ENCODE results near the gene PDLIM1.
"Not testable (repeated sequence)": the region's sequence is repeated elsewhere in the genome, so short reads cannot be mapped to it uniquely, and the experiment has no call there.

The PDLIM1 gene

GRCh38 chr10:95209509-95210127 is 81.2 kb downstream of the PDLIM1 start:
- Histone ChIP-seq H3K36me3 (ENCODE audit: insufficient read depth, low read length) (no peaks in the 10 kb centered on the region), H4K20me1 (ENCODE audit: insufficient read depth, low read length, poor library complexity, severe bottlenecking) (no peaks in the 10 kb centered on the region), H3F3A (ENCODE audit: low read depth) (no peaks in the 10 kb centered on the region), H3K27me3 (ENCODE audit: insufficient read depth, low read length, poor library complexity, severe bottlenecking) (no peaks in the 10 kb centered on the region), H2AFZ (ENCODE audit: low read length) (no peak overlapping the region), H3K4me2 (ENCODE audit: low read depth, low read length, poor library complexity, severe bottlenecking) (no peak overlapping the region), H3K79me2 (ENCODE audit: insufficient read depth, low read length) (no peaks in the 10 kb centered on the region), H3K9ac (ENCODE audit: low read depth, low read length, poor library complexity, severe bottlenecking) (no peak overlapping the region), H3K9me3 (ENCODE audit: insufficient read depth, low read depth, low read length) (no peaks in the 10 kb centered on the region), H3K4me3 (ENCODE audit: low read length, poor library complexity, severe bottlenecking) (no peak overlapping the region), H3K9me2 (replicated peaks; ENCODE audit: low read depth, low read length) (no peaks in the 10 kb centered on the region), H3K4me1 (ENCODE audit: insufficient read depth, low read length, poor library complexity, severe bottlenecking) (no peaks in the 10 kb centered on the region)
- TF ChIP-seq EZH2phosphoT487 (IDR thresholded peaks at IDR 0.05; ENCODE audit: borderline replicate concordance) (no peak), CTCF (conservative IDR thresholded peaks at IDR 0.05; ENCODE audit: low read length) (no peak)

GRCh38 chr10:95208702-95209391 is 82.0 kb downstream of the PDLIM1 start:
- no peaks in the 10 kb centered on the region for H3F3A ChIP-seq (ENCODE audit: low read depth)
- TF ChIP-seq EZH2phosphoT487 (IDR thresholded peaks at IDR 0.05; ENCODE audit: borderline replicate concordance) (no peak), CTCF (conservative IDR thresholded peaks at IDR 0.05; ENCODE audit: low read length) (peak; percentile 51)
- no peaks in the 10 kb centered on the region for H3K27me3 ChIP-seq (ENCODE audit: insufficient read depth, low read length, poor library complexity, severe bottlenecking)
- H2AFZ ChIP-seq (ENCODE audit: low read length): no peak overlapping the region
- H3K9ac ChIP-seq (ENCODE audit: low read depth, low read length, poor library complexity, severe bottlenecking): no peak overlapping the region
- no peak overlapping the region for H3K4me3 ChIP-seq (ENCODE audit: low read length, poor library complexity, severe bottlenecking)
- H3K36me3 ChIP-seq (ENCODE audit: insufficient read depth, low read length): no peaks in the 10 kb centered on the region
- no peak overlapping the region for H3K4me2 ChIP-seq (ENCODE audit: low read depth, low read length, poor library complexity, severe bottlenecking)
- H3K79me2 ChIP-seq (ENCODE audit: insufficient read depth, low read length): no peaks in the 10 kb centered on the region
- no peaks in the 10 kb centered on the region for H4K20me1 ChIP-seq (ENCODE audit: insufficient read depth, low read length, poor library complexity, severe bottlenecking)
- no peaks in the 10 kb centered on the region for H3K9me2 ChIP-seq (replicated peaks; ENCODE audit: low read depth, low read length)
- H3K4me1 ChIP-seq (ENCODE audit: insufficient read depth, low read length, poor library complexity, severe bottlenecking): no peaks in the 10 kb centered on the region
- no peaks in the 10 kb centered on the region for H3K9me3 ChIP-seq (ENCODE audit: insufficient read depth, low read depth, low read length)

- H3F3A ChIP-seq (ENCODE audit: low read depth); H3K36me3 ChIP-seq (ENCODE audit: insufficient read depth, low read length); H3K4me1 ChIP-seq (ENCODE audit: insufficient read depth, low read length, poor library complexity, severe bottlenecking); H3K9ac ChIP-seq (ENCODE audit: low read depth, low read length, poor library complexity, severe bottlenecking); H2AFZ ChIP-seq (ENCODE audit: low read length); H3K4me3 ChIP-seq (ENCODE audit: low read length, poor library complexity, severe bottlenecking); H3K27me3 ChIP-seq (ENCODE audit: insufficient read depth, low read length, poor library complexity, severe bottlenecking); H3K9me3 ChIP-seq (ENCODE audit: insufficient read depth, low read depth, low read length); H3K4me2 ChIP-seq (ENCODE audit: low read depth, low read length, poor library complexity, severe bottlenecking); H4K20me1 ChIP-seq (ENCODE audit: insufficient read depth, low read length, poor library complexity, severe bottlenecking); H3K79me2 ChIP-seq (ENCODE audit: insufficient read depth, low read length); H3K9me2 ChIP-seq (replicated peaks; ENCODE audit: low read depth, low read length): not testable (repeated sequence)
Observed at GRCh38 chr10:95202865-95203264, 87.9 kb downstream of the PDLIM1 start.

GRCh38 chr10:95201736-95202135 is 89.1 kb downstream of the PDLIM1 start:
- Histone ChIP-seq H3K27me3 (ENCODE audit: insufficient read depth, low read length, poor library complexity, severe bottlenecking) (no peaks in the 10 kb centered on the region), H3K4me2 (ENCODE audit: low read depth, low read length, poor library complexity, severe bottlenecking) (no peak overlapping the region), H3K9ac (ENCODE audit: low read depth, low read length, poor library complexity, severe bottlenecking) (no peak overlapping the region), H3K9me3 (ENCODE audit: insufficient read depth, low read depth, low read length) (no peaks in the 10 kb centered on the region), H3K79me2 (ENCODE audit: insufficient read depth, low read length) (no peaks in the 10 kb centered on the region), H3K4me1 (ENCODE audit: insufficient read depth, low read length, poor library complexity, severe bottlenecking) (no peaks in the 10 kb centered on the region), H3K4me3 (ENCODE audit: low read length, poor library complexity, severe bottlenecking) (no peak overlapping the region), H3K36me3 (ENCODE audit: insufficient read depth, low read length) (no peaks in the 10 kb centered on the region), H2AFZ (ENCODE audit: low read length) (no peak overlapping the region), H4K20me1 (ENCODE audit: insufficient read depth, low read length, poor library complexity, severe bottlenecking) (no peaks in the 10 kb centered on the region), H3K9me2 (replicated peaks; ENCODE audit: low read depth, low read length) (no peaks in the 10 kb centered on the region), H3F3A (ENCODE audit: low read depth) (no peaks in the 10 kb centered on the region)
- TF ChIP-seq EZH2phosphoT487 (IDR thresholded peaks at IDR 0.05; ENCODE audit: borderline replicate concordance) (no peak), CTCF (conservative IDR thresholded peaks at IDR 0.05; ENCODE audit: low read length) (0 out of 2 replicates have a peak, but pooled peaks have one; percentile 29)
